Activated B cell treated with CpG ODN at 0.5 μM for 24 hours (primary cell): ENCODE results near the gene PDE10A. TPM values are rescaled to one million over a fixed set of nuclear protein-coding genes. Genes with fewer than 3 reads are reported as not detected.

Source experiments
- ATAC-seq: fragments of 200-7000 bp; cut with Tn5 transposase; one replicate; pipeline ENCODE4 v1.10.0; 2021; ENCODE audit warnings: low read depth, mild to moderate bottlenecking, moderate library complexity
- CTCF ChIA-PET: fragments of 350-600 bp; sonication (Branson Sonifier 250); formaldehyde crosslinking; loops from one replicate; lab custom pipeline; 2021; ENCODE audit warnings: antibody characterized with exemption; lab: Charles Lee
- POLR2A ChIA-PET: fragments of 350-600 bp; sonication (Branson Sonifier 250); formaldehyde crosslinking; loops from one replicate; lab custom pipeline; 2021; ENCODE audit warnings: antibody characterized with exemption; lab: Charles Lee
- DNase-seq: peaks from one replicate; pipeline ENCODE4 v3.0.0; 2022
- H3K27ac Mint-ChIP-seq: one replicate; pipeline ENCODE4 v1.8.0; 2020; ENCODE audit warnings: mixed read lengths
- H3K27me3 Mint-ChIP-seq: one replicate; pipeline ENCODE4 v1.8.0; 2021; ENCODE audit warnings: mixed read lengths
- H3K36me3 Mint-ChIP-seq: one replicate; pipeline ENCODE4 v1.8.0; 2021; ENCODE audit warnings: low read depth, mixed read lengths
- H3K4me1 Mint-ChIP-seq: one replicate; pipeline ENCODE4 v1.8.0; 2021; ENCODE audit warnings: mixed read lengths
- H3K4me3 Mint-ChIP-seq: one replicate; pipeline ENCODE4 v1.8.0; 2020; ENCODE audit warnings: mild to moderate bottlenecking, mixed read lengths
- H3K9me3 Mint-ChIP-seq: one replicate; pipeline ENCODE4 v1.8.0; 2020; ENCODE audit warnings: mixed read lengths
- intact Hi-C: fragments of 100-400 bp; cut with micrococcal nuclease; formaldehyde crosslinking; loops from one replicate; pipeline ENCODE4 v1.15.1; 2024
- total RNA-seq: library from RNA; stranded (reverse); gene quantifications from 2 replicates; pipeline ENCODE4 v1.2.3, GENCODE V29; 2022
- TF ChIP-seq, protein P1 (sequence below): fragments of 200-600 bp; IDR thresholded peaks from one replicate; pipeline ENCODE4 v1.8.0; 2022; ENCODE audit warnings: antibody characterized with exemption, mild to moderate bottlenecking

The PDE10A gene
- total RNA-seq, 1 donor from 2014 or later, result not detected

DNA sequence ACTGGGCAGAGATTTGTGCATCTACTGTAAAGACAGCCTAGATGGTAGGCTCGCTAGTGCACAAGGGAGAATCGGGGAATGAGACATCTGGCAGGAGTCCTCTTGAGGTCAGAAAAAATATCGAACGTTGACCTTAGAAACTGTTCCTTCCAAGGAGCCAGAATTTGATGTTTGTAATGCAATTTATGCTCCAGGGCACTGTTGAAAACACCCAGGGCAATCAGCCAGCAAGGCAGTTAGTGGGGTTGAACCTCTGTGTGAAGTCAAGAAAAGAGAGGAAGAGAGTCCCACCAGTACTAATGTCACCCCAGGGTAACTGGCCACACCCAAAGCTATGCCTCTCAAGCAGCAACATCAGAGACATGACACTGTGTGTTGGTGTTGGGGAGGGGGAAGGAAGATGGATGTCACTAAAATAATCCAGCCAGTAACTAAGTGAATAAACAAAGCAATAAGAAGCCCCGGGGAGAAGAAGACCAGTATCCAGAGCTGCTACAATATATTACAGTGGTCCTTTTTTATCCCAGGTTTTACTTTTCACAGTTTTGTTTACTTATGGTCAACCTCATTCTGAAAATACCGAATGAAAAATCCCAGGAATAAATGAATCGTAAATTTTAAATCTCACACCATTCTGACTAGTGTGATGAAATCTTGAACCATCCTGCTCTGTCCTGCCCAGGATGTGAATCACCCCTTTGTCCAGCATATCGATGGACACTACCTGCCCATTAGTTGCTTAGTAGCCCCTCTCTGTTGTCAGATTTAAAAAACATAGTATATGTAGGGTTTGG is 32.9 kb upstream of the PDE10A start:
- TF ChIP-seq, protein P1, sequence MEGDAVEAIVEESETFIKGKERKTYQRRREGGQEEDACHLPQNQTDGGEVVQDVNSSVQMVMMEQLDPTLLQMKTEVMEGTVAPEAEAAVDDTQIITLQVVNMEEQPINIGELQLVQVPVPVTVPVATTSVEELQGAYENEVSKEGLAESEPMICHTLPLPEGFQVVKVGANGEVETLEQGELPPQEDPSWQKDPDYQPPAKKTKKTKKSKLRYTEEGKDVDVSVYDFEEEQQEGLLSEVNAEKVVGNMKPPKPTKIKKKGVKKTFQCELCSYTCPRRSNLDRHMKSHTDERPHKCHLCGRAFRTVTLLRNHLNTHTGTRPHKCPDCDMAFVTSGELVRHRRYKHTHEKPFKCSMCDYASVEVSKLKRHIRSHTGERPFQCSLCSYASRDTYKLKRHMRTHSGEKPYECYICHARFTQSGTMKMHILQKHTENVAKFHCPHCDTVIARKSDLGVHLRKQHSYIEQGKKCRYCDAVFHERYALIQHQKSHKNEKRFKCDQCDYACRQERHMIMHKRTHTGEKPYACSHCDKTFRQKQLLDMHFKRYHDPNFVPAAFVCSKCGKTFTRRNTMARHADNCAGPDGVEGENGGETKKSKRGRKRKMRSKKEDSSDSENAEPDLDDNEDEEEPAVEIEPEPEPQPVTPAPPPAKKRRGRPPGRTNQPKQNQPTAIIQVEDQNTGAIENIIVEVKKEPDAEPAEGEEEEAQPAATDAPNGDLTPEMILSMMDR, result no peak
- Mint-ChIP-seq H3K36me3 (no peaks in the 10 kb centered on the region), H3K9me3 (peaks cover 2% of the 10 kb centered on the region), H3K27me3 (no peaks in the 10 kb centered on the region), H3K4me3 (no peak overlapping the region), H3K4me1 (no peaks in the 10 kb centered on the region), H3K27ac (no peak overlapping the region)
- ChIA-PET POLR2A (no interaction called here), CTCF (no interaction called here)
- ATAC-seq (no peak), DNase-seq (no peak)
- intact Hi-C loops, result no loop called here

GRCh38 chr6:165694296-165694695 is 31.3 kb upstream of the PDE10A start:
- intact Hi-C loops, result no loop called here
- CTCF ChIA-PET, result no interaction called here
- Mint-ChIP-seq H3K4me1 (no peaks in the 10 kb centered on the region), H3K4me3 (no peak overlapping the region), H3K27ac (no peak overlapping the region), H3K9me3 (peaks cover 2% of the 10 kb centered on the region), H3K27me3 (no peaks in the 10 kb centered on the region), H3K36me3 (no peaks in the 10 kb centered on the region)
- TF ChIP-seq, protein P1, result no peak
- no peak for DNase-seq
- ATAC-seq, result no peak
- POLR2A ChIA-PET, result no interaction called here

- Mint-ChIP-seq H3K4me1 (no peaks in the 10 kb centered on the region), H3K9me3 (no peaks in the 10 kb centered on the region), H3K4me3 (no peak overlapping the region), H3K27ac (no peak overlapping the region), H3K36me3 (no peaks in the 10 kb centered on the region), H3K27me3 (no peaks in the 10 kb centered on the region)
- DNase-seq, result no peak
- ChIA-PET CTCF (no interaction called here), POLR2A (no interaction called here)
- intact Hi-C loops, result no loop called here
- no peak for ATAC-seq
- TF ChIP-seq, protein P1, result no peak
These were observed 29.1 kb upstream of the PDE10A start for GRCh38 chr6:165692106-165692653.

GRCh38 chr6:165689699-165690098 is 26.7 kb upstream of the PDE10A start:
- ChIA-PET POLR2A (no interaction called here), CTCF (no interaction called here)
- no peak for ATAC-seq
- no peaks in the 10 kb centered on the region for H3K27me3 Mint-ChIP-seq
- no peaks in the 10 kb centered on the region for H3K4me1 Mint-ChIP-seq
- intact Hi-C loops, result no loop called here
- H3K4me3 Mint-ChIP-seq, result no peak overlapping the region
- no peaks in the 10 kb centered on the region for H3K9me3 Mint-ChIP-seq
- DNase-seq, result no peak
- no peaks in the 10 kb centered on the region for H3K36me3 Mint-ChIP-seq
- TF ChIP-seq, protein P1, result no peak
- H3K27ac Mint-ChIP-seq, result no peak overlapping the region

DNA sequence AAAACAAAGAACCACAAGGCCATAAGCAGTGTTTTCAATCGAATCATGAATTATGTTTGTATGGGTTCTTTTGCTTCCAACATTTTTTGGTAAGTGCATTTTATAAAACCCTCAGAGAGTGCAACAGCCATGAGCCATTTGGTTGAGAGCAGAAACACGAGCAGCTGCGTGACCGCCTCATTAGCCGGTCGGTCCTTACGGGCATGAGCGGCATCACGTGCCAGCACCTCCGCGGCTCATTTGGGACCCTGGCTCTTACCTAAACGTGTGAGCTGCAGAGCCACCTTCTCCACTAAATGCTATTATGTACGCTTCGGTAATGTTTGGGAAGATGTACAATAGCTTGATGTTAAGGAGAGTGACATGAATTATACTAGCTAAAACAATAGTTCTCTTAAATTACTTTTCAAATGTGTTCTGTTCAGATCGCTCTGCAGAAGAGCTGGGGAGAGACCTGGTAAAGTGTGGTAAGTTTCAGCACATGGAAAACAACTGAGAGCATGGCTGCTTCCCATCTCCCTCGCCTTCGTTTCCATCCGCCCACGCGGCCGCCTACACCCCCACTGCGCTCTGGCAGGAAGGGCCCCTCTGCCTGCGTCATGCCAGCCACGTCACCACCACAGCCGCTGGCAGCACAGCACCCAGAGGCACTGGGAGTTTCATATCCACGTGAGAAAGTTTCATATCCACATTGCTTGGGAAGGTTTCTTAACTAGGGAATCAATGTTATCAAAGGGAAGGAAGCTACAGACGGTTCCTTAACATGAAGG is 23.7 kb upstream of the PDE10A start:
- POLR2A ChIA-PET, result no interaction called here
- CTCF ChIA-PET, result no interaction called here

More for the DNA sequence above, 23.7 kb upstream of the PDE10A start:
- ATAC-seq (no peak), DNase-seq (no peak)
- TF ChIP-seq, protein P1, result no peak
- H3K27me3 Mint-ChIP-seq, result no peaks in the 10 kb centered on the region
- no peaks in the 10 kb centered on the region for H3K9me3 Mint-ChIP-seq
- H3K4me3 Mint-ChIP-seq, result no peak overlapping the region
- intact Hi-C loops, result no loop called here
- H3K36me3 Mint-ChIP-seq, result no peaks in the 10 kb centered on the region
- no peaks in the 10 kb centered on the region for H3K4me1 Mint-ChIP-seq
- no peak overlapping the region for H3K27ac Mint-ChIP-seq
